Measurements from ENCODE around the gene TMEM131. TPM values are rescaled to one million over a fixed set of nuclear protein-coding genes. Genes with fewer than 3 reads are reported as not detected.

TMEM131 gene
- total RNA-seq, 2 donors from 2014 or later = 29.0 to 31.7 TPM

GRCh38 chr2:97708048-97708380 lies 287.7 kb downstream of the TMEM131 start:
- ATAC-seq (no peak), DNase-seq (ENCODE audit: low spot score in 2 of 2) (peak in 1 of 2 donors; percentile 39)
- Mint-ChIP-seq H3K9me3 (no peaks in the 10 kb centered on the region), H3K27ac (no peak overlapping the region), H3K36me3 (peaks cover 0 to 6% of the 10 kb centered on the region in 2 donors)

- DNase-seq (ENCODE audit: low spot score in 2 of 2) (no peak), ATAC-seq (no peak)
- H3K36me3 Mint-ChIP-seq = peaks cover 0 to 6% of the 10 kb centered on the region in 2 donors
- H3K9me3 Mint-ChIP-seq = no peaks in the 10 kb centered on the region
- no peak overlapping the region for H3K27ac Mint-ChIP-seq
These were observed 288.2 kb downstream of the TMEM131 start for GRCh38 chr2:97707362-97708047.

- no peaks in the 10 kb centered on the region for H3K9me3 Mint-ChIP-seq
- H3K27ac Mint-ChIP-seq = no peak overlapping the region
- DNase-seq (ENCODE audit: low spot score in 2 of 2) (no peak), ATAC-seq (no peak)
- peaks cover 0 to 6% of the 10 kb centered on the region in 2 donors for H3K36me3 Mint-ChIP-seq
These were observed 288.9 kb downstream of the TMEM131 start for GRCh38 chr2:97706708-97707345.

Other genes starting within 250 kb of the TMEM131 start
- not detected for gene VWA3B, start 91.2 kb upstream of the TMEM131 start, total RNA-seq